Tibial nerve (tissue), 4 donors: Measurements from ENCODE around the gene CPA1. TPM values are rescaled to one million over a fixed set of nuclear protein-coding genes. Genes with fewer than 3 reads are reported as not detected.

ENCODE experiments used
- DNase-seq, 2 donors: peaks; one replicate each; pipeline ENCODE4 v3.0.0-alpha.2; 2019; ENCODE audit warnings: low spot score in 2 of 2
- H3K27ac ChIP-seq, 4 donors: fragments of 200-600 bp; sonication (generic) in 3 of 4; one replicate each; pipeline ENCODE4 v1.5.1; 2017 to 2019; ENCODE audit warnings: mild to moderate bottlenecking in 1 of 4
- H3K27me3 ChIP-seq, 2 donors: fragments of 200-600 bp; sonication (generic) in 1 of 2; one replicate each; pipeline versions ENCODE4 v1.5.1 to v1.6.0; 2017 to 2019
- H3K36me3 ChIP-seq, 3 donors: fragments of 200-600 bp; sonication (generic); one replicate each; pipeline ENCODE4 v1.5.1; 2018 to 2019
- H3K4me1 ChIP-seq, 4 donors: fragments of 200-600 bp; sonication (generic) in 3 of 4; one replicate each; pipeline ENCODE4 v1.5.1; 2017 to 2019
- H3K4me3 ChIP-seq, 4 donors: fragments of 200-600 bp; sonication (generic) in 3 of 4; one replicate each; pipeline ENCODE4 v1.5.1; 2017 to 2019; ENCODE audit warnings: mild to moderate bottlenecking in 1 of 4, moderate library complexity in 1 of 4
- H3K9me3 ChIP-seq, 4 donors: fragments of 200-600 bp; sonication (generic) in 3 of 4; one replicate each; pipeline ENCODE4 v1.5.1; 2017 to 2019
- CTCF ChIP-seq, 5 experiments: fragments of 200-600 bp in 3 of 5; fragments of 450-650 bp in 2 of 5; sonication (generic) in 3 of 5; IDR thresholded peaks; one replicate each; pipeline ENCODE4 v1.5.1; 2016 to 2019; ENCODE audit warnings: antibody characterized with exemption in 5 of 5, mild to moderate bottlenecking in 3 of 5, moderate library complexity in 2 of 5
- EP300 ChIP-seq, 2 donors: sonication (generic); formaldehyde crosslinking; IDR thresholded peaks; one replicate each; pipeline ENCODE4 v1.6.1; 2017; ENCODE audit warnings: antibody characterized with exemption in 2 of 2, mild to moderate bottlenecking in 1 of 2
- POLR2A ChIP-seq, 2 donors: fragments of 450-650 bp; IDR thresholded peaks; one replicate each; pipeline ENCODE4 v1.6.1; 2017; ENCODE audit warnings: antibody characterized with exemption in 2 of 2, mild to moderate bottlenecking in 2 of 2, moderate library complexity in 2 of 2
- WGBS, 2 donors: methylation state at CpG; one replicate each; pipeline ENCODE4 v1.1.5; 2018; 5-methylcytosine and 5-hydroxymethylcytosine counted together
- total RNA-seq, 4 donors: library from RNA; depleted of rRNA; stranded (reverse); fragments of >200 nt; gene quantifications; one replicate each; pipeline ENCODE4 v1.1.0, GENCODE V29; 2016

The CPA1 gene
- total RNA-seq, 4 donors from 2014 or later: 2.9 to 37.8 (median 6.3) TPM

DNA sequence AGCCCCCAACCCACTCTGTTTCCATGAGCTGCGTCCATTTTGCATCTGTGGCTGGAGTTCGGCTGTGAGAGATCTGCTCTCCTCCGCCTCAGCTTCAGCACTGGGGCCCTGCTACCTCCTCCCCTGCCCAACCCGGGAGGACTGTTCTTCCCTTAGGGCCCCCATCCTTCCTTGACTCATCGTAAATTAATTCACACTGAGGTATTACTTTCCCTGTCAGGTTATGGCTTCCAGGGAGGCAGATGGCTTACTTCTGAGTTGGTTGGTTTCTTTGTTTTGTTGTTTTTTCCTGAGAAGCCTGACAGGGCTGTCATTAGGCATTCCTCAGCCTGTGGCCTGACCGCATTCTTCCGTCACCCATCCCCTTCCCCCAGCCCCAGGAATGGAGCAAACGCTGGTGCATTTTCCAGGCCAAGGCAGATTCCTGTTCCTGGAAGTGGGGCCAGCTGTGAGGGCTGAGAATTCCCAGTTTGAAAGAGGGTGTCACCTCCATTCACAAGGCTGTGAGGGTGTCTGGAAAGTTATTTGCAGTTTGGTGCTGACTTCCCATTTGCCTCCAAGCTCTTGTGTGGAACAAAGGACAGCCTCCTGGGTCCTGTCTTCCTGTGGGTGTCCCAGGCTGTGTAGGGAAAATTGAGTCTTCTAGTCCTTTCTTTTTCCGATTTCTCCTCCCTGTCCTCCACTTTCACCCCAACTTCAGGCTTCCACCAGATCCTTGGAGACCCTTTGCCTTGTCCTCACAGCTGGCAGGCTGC lies 24.0 kb upstream of the CPA1 start:
- no peaks in the 10 kb centered on the region for H3K36me3 ChIP-seq
- no peak for TF ChIP-seq CTCF (IDR thresholded peaks at IDR 0.05)
- no peak for TF ChIP-seq POLR2A (IDR thresholded peaks at IDR 0.05)
- TF ChIP-seq EP300 (IDR thresholded peaks at IDR 0.05): peak in 1 of 2 donors; percentile 43
- no peak overlapping the region for H3K4me3 ChIP-seq
- peaks cover 0 to 18% (median 0%) of the 10 kb centered on the region in 4 donors for H3K9me3 ChIP-seq
- no peaks in the 10 kb centered on the region for H3K27me3 ChIP-seq
- H3K4me1 ChIP-seq: peaks cover 0 to 45% (median 20%) of the 10 kb centered on the region in 4 donors
- DNase-seq: peak in 1 of 2 donors; percentile 53
- peak overlapping the region; percentile 54 to 87 (median 68) for H3K27ac ChIP-seq
- WGBS, 2 donors: 42 to 45% methylated on average over 9 of the region's 9 CpGs

GRCh38 chr7:130356876-130357611 lies 23.2 kb upstream of the CPA1 start:
- peaks cover 0 to 18% (median 0%) of the 10 kb centered on the region in 4 donors for H3K9me3 ChIP-seq
- no peaks in the 10 kb centered on the region for H3K27me3 ChIP-seq
- 62 to 63% methylated on average over 16 of the region's 16 CpGs for WGBS, 2 donors
- TF ChIP-seq EP300 (IDR thresholded peaks at IDR 0.05) (peak in 1 of 2 donors; percentile 74), CTCF (IDR thresholded peaks at IDR 0.05) (no peak)
- peaks cover 0 to 38% (median 15%) of the 10 kb centered on the region in 4 donors for H3K4me1 ChIP-seq
- H3K4me3 ChIP-seq: no peak overlapping the region
- peak overlapping the region; percentile 54 to 87 (median 68) for H3K27ac ChIP-seq
- H3K36me3 ChIP-seq: no peaks in the 10 kb centered on the region
- peak; percentile 59 to 75 for DNase-seq

DNA sequence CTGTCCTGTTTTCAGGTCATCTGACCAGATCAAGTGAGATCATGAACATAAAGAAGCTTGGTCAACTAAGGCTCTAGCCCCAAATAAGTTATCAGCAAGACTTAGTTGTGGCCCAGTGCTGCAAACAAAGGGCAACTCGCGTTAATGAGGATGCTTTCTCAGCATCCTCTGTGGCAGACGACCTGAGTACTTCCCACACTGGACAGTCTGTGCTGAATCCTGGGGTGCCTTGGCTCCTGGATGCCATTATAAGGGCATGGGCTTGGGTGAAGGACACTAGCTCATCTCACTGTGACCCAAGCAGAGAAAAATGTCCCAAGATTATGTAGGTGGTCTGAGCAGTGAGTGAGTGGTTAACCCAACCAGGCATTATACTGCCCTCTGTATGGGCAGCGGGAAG lies 21.8 kb upstream of the CPA1 start:
- Histone ChIP-seq H3K4me3 (no peak overlapping the region), H3K9me3 (peaks cover 0 to 18% (median 0%) of the 10 kb centered on the region in 4 donors), H3K27ac (no peak overlapping the region), H3K4me1 (peaks cover 0 to 23% (median 13%) of the 10 kb centered on the region in 4 donors), H3K27me3 (no peaks in the 10 kb centered on the region), H3K36me3 (no peaks in the 10 kb centered on the region)
- TF ChIP-seq EP300 (IDR thresholded peaks at IDR 0.05): no peak
- no peak for TF ChIP-seq CTCF (IDR thresholded peaks at IDR 0.05)
- TF ChIP-seq POLR2A (IDR thresholded peaks at IDR 0.05): no peak
- 93 to 100% methylated on average over 4 of the region's 4 CpGs for WGBS, 2 donors
- no peak for DNase-seq

- 98 to 100% methylated on average over 5 of the region's 5 CpGs for WGBS, 2 donors
- Histone ChIP-seq H3K9me3 (peaks cover 0 to 18% (median 0%) of the 10 kb centered on the region in 4 donors), H3K4me1 (peaks cover 0 to 20% (median 13%) of the 10 kb centered on the region in 4 donors), H3K27me3 (no peaks in the 10 kb centered on the region), H3K4me3 (no peak overlapping the region), H3K27ac (no peak overlapping the region), H3K36me3 (no peaks in the 10 kb centered on the region)
- no peak for DNase-seq
- no peak for TF ChIP-seq CTCF (IDR thresholded peaks at IDR 0.05)
- TF ChIP-seq POLR2A (IDR thresholded peaks at IDR 0.05): no peak
- no peak for TF ChIP-seq EP300 (IDR thresholded peaks at IDR 0.05)
Measured at GRCh38 chr7:130359276-130359857, 20.9 kb upstream of the CPA1 start.
